GM12891 (cell line): ENCODE data around the gene HBG1.

ENCODE experiments used
- PAX5 ChIP-seq: IDR thresholded peaks from 2 replicates; pipeline ENCODE4 v1.6.1; 2011; ENCODE audit warnings: low read length, moderate library complexity, mild to moderate bottlenecking; ENCODE audit not compliant: insufficient read depth, severe bottlenecking
- POLR2A ChIP-seq: IDR thresholded peaks from 2 replicates; pipeline ENCODE4 v1.6.1; 2011; ENCODE audit warnings: low read depth, low read length, control low read depth
- POLR2AphosphoS5 ChIP-seq: IDR thresholded peaks from 2 replicates; pipeline ENCODE4 v1.6.1; 2011; ENCODE audit warnings: low read depth, low read length, control low read depth
- POU2F2 ChIP-seq: IDR thresholded peaks from 2 replicates; pipeline ENCODE4 v1.6.1; 2011; ENCODE audit warnings: low read depth, mild to moderate bottlenecking, control low read depth, low read length, moderate library complexity
- SPI1 ChIP-seq: IDR thresholded peaks from 2 replicates; pipeline ENCODE4 v1.6.1; 2011; ENCODE audit warnings: low read depth, low read length, control low read depth
- TAF1 ChIP-seq: IDR thresholded peaks from 2 replicates; pipeline ENCODE4 v1.6.1; 2011; ENCODE audit warnings: low read depth, low read length, control low read depth

GRCh38 chr11:5227681-5228080 is 22.0 kb downstream of the HBG1 start:
- TF ChIP-seq POLR2A = no peak
- no peak for TF ChIP-seq POLR2AphosphoS5
- no peak for TF ChIP-seq TAF1
- no peak for TF ChIP-seq SPI1
- TF ChIP-seq POU2F2 = no peak
- TF ChIP-seq PAX5 = no peak
